ENCODE measurements around the gene CDC37. TPM values are rescaled to one million over a fixed set of nuclear protein-coding genes. Genes with fewer than 3 reads are reported as not detected.

Gene CDC37
- total and polyA plus RNA-seq, 2 of the 4 experiments (the other 2 are of a cell fraction) = 209 to 650 TPM

- H3K9me1 ChIP-seq (ENCODE audit: insufficient read depth, low read length) = no peaks in the 10 kb centered on the region
- no peak overlapping the region for H3K18ac ChIP-seq (ENCODE audit: low read depth, low read length)
- no peak overlapping the region for H2BK120ac ChIP-seq (ENCODE audit: low read depth, low read length)
- H2BK15ac ChIP-seq (ENCODE audit: low read depth, low read length) = no peak overlapping the region
- H3K4me1 ChIP-seq (ENCODE audit: control insufficient read depth, insufficient read depth, low read length) = peaks cover 9% of the 10 kb centered on the region; the same call in 1 of the 2 replicates
- H3K14ac ChIP-seq (replicated peaks; ENCODE audit: low read depth, low read length) = no peak overlapping the region
- ChIA-PET POLR2A (ENCODE audit: unreplicated experiment) (no interaction called here), CTCF (interaction anchor here (0.7 to 1.2 kb wide), 2 partner anchors 14 to 18 kb away, joined by 3 read pairs; no protein-coding TSS in a partner anchor)
- peaks cover 34% of the 10 kb centered on the region for H3K27me3 ChIP-seq (ENCODE audit: control insufficient read depth, insufficient read depth, low read length)
- no peak overlapping the region for H3K27ac ChIP-seq (ENCODE audit: insufficient read depth, low read length)
- ATAC-seq (ENCODE audit: low read depth) = peak; percentile 94
- peak overlapping the region; percentile 41; the same call in 1 of the 2 replicates for H3K4ac ChIP-seq (ENCODE audit: low read depth, low read length)
- H3K56ac ChIP-seq (ENCODE audit: extremely low read depth, insufficient read depth, low read length) = no peak overlapping the region
- no peaks in the 10 kb centered on the region for H3K9me3 ChIP-seq (ENCODE audit: control insufficient read depth, insufficient read depth, low read length)
- H2AK5ac ChIP-seq (ENCODE audit: low read depth, low read length) = no peak overlapping the region
- no peak overlapping the region for H4K91ac ChIP-seq (ENCODE audit: insufficient read depth, low read depth, low read length)
- no peak overlapping the region for H3K9ac ChIP-seq (ENCODE audit: low read depth, low read length)
- H3K4me2 ChIP-seq (ENCODE audit: low read depth, low read length) = peak overlapping the region; percentile 90
- peak; percentile 68 for DNase-seq
- in situ Hi-C loops (cut with MboI; ENCODE audit: low sequenced_read_pairs) = no loop called here
- H2AFZ ChIP-seq (replicated peaks; ENCODE audit: low read length, poor library complexity) = peak overlapping the region; percentile 89
- H2BK5ac ChIP-seq (ENCODE audit: low read depth, low read length, poor library complexity, severe bottlenecking) = no peak overlapping the region
- peaks cover 8% of the 10 kb centered on the region for H4K20me1 ChIP-seq (ENCODE audit: insufficient read depth, low read length)
- intact Hi-C loops (cut with micrococcal nuclease) = loop anchor here (1.0 kb wide), 1 partner anchor 20 kb away; no protein-coding TSS in a partner anchor
- 0% methylated on average over 2 of the region's 38 CpGs; no CpG with 5 or more reads in 1 of the 2 experiments for WGBS, 2 experiments (ENCODE audit: extremely low coverage in 2 of 2, insufficient read length in 1 of 2)
- H3K79me1 ChIP-seq (ENCODE audit: low read depth in 1 of 2, low read length in 2 of 2) = no peaks in the 10 kb centered on the region; a peak in 1 of 4 replicates
- H3K36me3 ChIP-seq (ENCODE audit: control insufficient read depth, insufficient read depth, low read length) = no peaks in the 10 kb centered on the region
- no peak overlapping the region for H4K5ac ChIP-seq (ENCODE audit: low read depth, low read length)
- no peak overlapping the region for H3K23ac ChIP-seq (ENCODE audit: low read depth, low read length)
- no peak for TF ChIP-seq NFE2L2 (IDR thresholded peaks at IDR 0.05; ENCODE audit: low read depth, low read length)
- TF ChIP-seq SMC3 (IDR thresholded peaks at IDR 0.05; ENCODE audit: low read depth, low read length) = peak; percentile 68
- TF ChIP-seq RAD21 (IDR thresholded peaks at IDR 0.05; ENCODE audit: low read length) = peak; percentile 55
- TF ChIP-seq MXI1 (IDR thresholded peaks at IDR 0.05; ENCODE audit: borderline replicate concordance, low read depth, low read length) = no peak
- TF ChIP-seq RFX5 (IDR thresholded peaks at IDR 0.05; ENCODE audit: low read depth, low read length) = no peak
- TF ChIP-seq POLR2A (IDR thresholded peaks at IDR 0.05; ENCODE audit: low read depth, low read length) = no peak
- peak; percentile 88 for TF ChIP-seq CTCF (conservative IDR thresholded peaks at IDR 0.05; ENCODE audit: low read depth, low read length)
- TF ChIP-seq CEBPB (IDR thresholded peaks at IDR 0.05; ENCODE audit: low read depth, low read length) = no peak
- TF ChIP-seq MAFK (IDR thresholded peaks at IDR 0.05; ENCODE audit: low read depth, low read length) = no peak
- no peak for TF ChIP-seq BHLHE40 (IDR thresholded peaks at IDR 0.05; ENCODE audit: low read depth, low read length)
- TF ChIP-seq MAZ (IDR thresholded peaks at IDR 0.05; ENCODE audit: borderline replicate concordance, low read depth, low read length) = peak; percentile 66; the same call in 1 of the 2 replicates
- peak overlapping the region; percentile 39 for H3K4me3 ChIP-seq (ENCODE audit: insufficient read depth, low read depth, low read length)
- H4K8ac ChIP-seq (ENCODE audit: low read depth in 2 of 2, low read length in 2 of 2) = no peak overlapping the region
- peak overlapping the region; percentile 47 for H2AK9ac ChIP-seq (replicated peaks; ENCODE audit: low read depth, low read length, poor library complexity)
- BruUV-seq (replicated peaks) = no TSS peak
- no peak overlapping the region for H2BK20ac ChIP-seq (ENCODE audit: low read depth, low read length)
- dilution Hi-C loops (cut with HindIII; ENCODE audit: low sequenced_read_pairs, unreplicated experiment) = no loop called here
Measured at GRCh38 chr19:10424011-10424637, 20.8 kb upstream of the CDC37 start.

Data from IMR-90 (cell line).